H1 (cell line): ENCODE data around the gene EPN3. TPM values are rescaled to one million over a fixed set of nuclear protein-coding genes. Genes with fewer than 3 reads are reported as not detected.
A peak's percentile ranks its signal among the peaks of the same experiment; 100 is the strongest.

Source experiments
- CTCF ChIA-PET: fragments of 300-600 bp; sonication (Branson Sonifier 250); formaldehyde crosslinking; loops from one replicate; lab custom pipeline; 2021; ENCODE audit not compliant: partially characterized antibody; lab: Charles Lee
- POLR2A ChIA-PET: fragments of 300-600 bp; sonication (Branson Sonifier 250); formaldehyde crosslinking; loops from one replicate; lab custom pipeline; 2021; ENCODE audit warnings: inconsistent platforms; ENCODE audit not compliant: partially characterized antibody; lab: Charles Lee
- DNase-seq, 2 experiments: peaks; one replicate each; pipeline versions ENCODE4 v3.0.0 to v3.0.0-alpha.2; 2010 to 2022; ENCODE audit warnings: low spot score in 2 of 2, low read depth in 1 of 2, mixed read lengths in 1 of 2
- FAIRE-seq: peaks from 2 replicates; lab custom pipeline; 2011; peaks lifted over from hg19 to GRCh38; lab: Jason Lieb, UNC
- H2AFZ ChIP-seq: 2 replicates; pipeline ENCODE4 v1.8.1; 2012; ENCODE audit warnings: low read length, inconsistent platforms
- H2AK5ac ChIP-seq: 2 replicates; pipeline ENCODE4 v1.6.1; 2013; ENCODE audit warnings: low read depth, low read length
- H2BK120ac ChIP-seq: replicated peaks from 2 replicates; pipeline ENCODE3; 2013; ENCODE audit warnings: low read depth, low read length, inconsistent platforms
- H2BK12ac ChIP-seq: 2 replicates; pipeline ENCODE4 v1.6.1; 2013; ENCODE audit warnings: low read depth, low read length
- H2BK15ac ChIP-seq: 2 replicates; pipeline ENCODE4 v1.6.1; 2013; ENCODE audit warnings: low read length
- H2BK20ac ChIP-seq: 2 replicates; pipeline ENCODE4 v1.6.1; 2013; ENCODE audit warnings: low read length
- H2BK5ac ChIP-seq: 2 replicates; pipeline ENCODE4 v1.6.1; 2013; ENCODE audit warnings: low read depth, low read length
- H3K14ac ChIP-seq: 2 replicates; pipeline ENCODE4 v1.6.1; 2013; ENCODE audit warnings: inconsistent platforms; ENCODE audit not compliant: insufficient read length
- H3K18ac ChIP-seq: 2 replicates; pipeline ENCODE4 v1.6.1; 2013; ENCODE audit warnings: low read length; ENCODE audit errors: extremely low read depth
- H3K23ac ChIP-seq: 2 replicates; pipeline ENCODE4 v1.6.1; 2013; ENCODE audit warnings: inconsistent platforms; ENCODE audit not compliant: insufficient read length
- H3K23me2 ChIP-seq: 2 replicates; pipeline ENCODE4 v1.6.1; 2013; ENCODE audit warnings: low read depth, low read length
- H3K27ac ChIP-seq: 2 replicates; pipeline ENCODE4 v1.6.1; 2011; ENCODE audit warnings: low read depth, low read length, inconsistent platforms
- H3K27me3 ChIP-seq, 4 experiments: replicated peaks in 1 of 4; 1 replicate in 1 of 4; 2 replicates in 3 of 4; pipeline versions ENCODE4 v1.6.1 to v1.8.1; 2011 to 2013; ENCODE audit warnings: low read length in 3 of 4, mild to moderate bottlenecking in 3 of 4, inconsistent platforms in 2 of 4, mixed read lengths in 2 of 4, moderate library complexity in 1 of 4; ENCODE audit not compliant: control insufficient read depth in 3 of 4, insufficient read depth in 3 of 4; ENCODE audit errors: extremely low read depth in 1 of 4
- H3K36me3 ChIP-seq, 4 experiments: 2 replicates each; pipeline versions ENCODE4 v1.6.1 to v1.8.1; 2011 to 2013; ENCODE audit warnings: mild to moderate bottlenecking in 4 of 4, low read length in 3 of 4, moderate library complexity in 2 of 4, control low read depth in 1 of 4, inconsistent platforms in 1 of 4; ENCODE audit not compliant: insufficient read depth in 4 of 4, control insufficient read depth in 2 of 4
- H3K4ac ChIP-seq: replicated peaks from 2 replicates; pipeline ENCODE3; 2013; ENCODE audit warnings: low read length, low read depth, mixed read lengths, inconsistent platforms; ENCODE audit not compliant: insufficient read length
- H3K4me1 ChIP-seq, 4 experiments: replicated peaks in 1 of 4; 1 replicate in 1 of 4; 2 replicates in 3 of 4; pipeline versions ENCODE4 v1.6.1 to v1.8.1; 2011 to 2013; ENCODE audit warnings: low read length in 3 of 4, inconsistent platforms in 2 of 4, mixed read lengths in 1 of 4; ENCODE audit not compliant: insufficient read depth in 4 of 4, control insufficient read depth in 3 of 4
- H3K4me2 ChIP-seq, 2 experiments: 2 replicates each; pipeline versions ENCODE4 v1.6.1 to v1.8.1; 2011 to 2013; ENCODE audit warnings: low read depth in 2 of 2, low read length in 2 of 2, control low read depth in 1 of 2, inconsistent platforms in 1 of 2, mild to moderate bottlenecking in 1 of 2; ENCODE audit not compliant: insufficient read depth in 1 of 2
- H3K4me3 ChIP-seq, 4 experiments: fragments of 200-600, 300-600 bp in 1 of 4; sonication (generic), shearing (Covaris generic), sonication (Bioruptor Twin) in 1 of 4; 2 replicates each; pipeline versions ENCODE4 v1.5.1 to v1.8.1; 2011 to 2016; ENCODE audit warnings: low read length in 4 of 4, low read depth in 3 of 4, control low read depth in 2 of 4, inconsistent platforms in 2 of 4, mild to moderate bottlenecking in 2 of 4, mixed read lengths in 1 of 4, moderate library complexity in 1 of 4; ENCODE audit not compliant: insufficient read depth in 2 of 4; ENCODE audit errors: extremely low read depth in 1 of 4
- H3K56ac ChIP-seq: replicated peaks from 2 replicates; pipeline ENCODE3; 2013; ENCODE audit warnings: low read depth, mild to moderate bottlenecking, mixed read lengths, low read length, inconsistent platforms; ENCODE audit not compliant: insufficient read length
- H3K79me1 ChIP-seq: 2 replicates; pipeline ENCODE4 v1.6.1; 2013; ENCODE audit warnings: low read depth, low read length, control low read depth
- H3K79me2 ChIP-seq, 2 experiments: 2 replicates each; pipeline versions ENCODE4 v1.6.1 to v1.8.1; 2012 to 2013; ENCODE audit warnings: low read length in 2 of 2, mild to moderate bottlenecking in 2 of 2, inconsistent platforms in 1 of 2; ENCODE audit not compliant: insufficient read depth in 2 of 2, control insufficient read depth in 1 of 2
- H3K9ac ChIP-seq, 4 experiments: replicated peaks in 1 of 4; 1 replicate in 1 of 4; 2 replicates in 3 of 4; pipeline versions ENCODE4 v1.6.1 to v1.8.1; 2011 to 2013; ENCODE audit warnings: low read depth in 3 of 4, low read length in 3 of 4, control low read depth in 2 of 4, mild to moderate bottlenecking in 2 of 4, moderate library complexity in 2 of 4, inconsistent platforms in 1 of 4; ENCODE audit errors: extremely low read depth in 1 of 4
- H3K9me3 ChIP-seq, 2 experiments: 2 replicates each; pipeline versions ENCODE4 v1.6.1 to v1.8.1; 2012 to 2013; ENCODE audit warnings: mild to moderate bottlenecking in 2 of 2, moderate library complexity in 2 of 2, control low read depth in 1 of 2, inconsistent platforms in 1 of 2, low read depth in 1 of 2, low read length in 1 of 2, mixed read lengths in 1 of 2; ENCODE audit not compliant: insufficient read depth in 2 of 2
- H4K20me1 ChIP-seq, 2 experiments: replicated peaks in 1 of 2; 2 replicates each; pipeline versions ENCODE3 to v1.8.1; 2011 to 2013; ENCODE audit warnings: inconsistent platforms in 2 of 2, low read length in 2 of 2, mild to moderate bottlenecking in 1 of 2; ENCODE audit not compliant: insufficient read depth in 2 of 2, control insufficient read depth in 1 of 2
- H4K5ac ChIP-seq: 2 replicates; pipeline ENCODE4 v1.6.1; 2013; ENCODE audit warnings: low read length, low read depth, mixed read lengths, inconsistent platforms; ENCODE audit not compliant: insufficient read length
- H4K8ac ChIP-seq: 2 replicates; pipeline ENCODE4 v1.8.0; 2013; ENCODE audit warnings: mild to moderate bottlenecking, moderate library complexity, low read length, inconsistent platforms; ENCODE audit not compliant: insufficient read depth; ENCODE audit errors: extremely low read depth
- H4K91ac ChIP-seq: replicated peaks from 2 replicates; pipeline ENCODE3; 2013; ENCODE audit warnings: low read length, mixed read lengths, inconsistent platforms; ENCODE audit not compliant: insufficient read length
- CHD2 ChIP-seq: IDR thresholded peaks from 2 replicates; pipeline ENCODE4 v1.6.1; 2012; ENCODE audit warnings: low read length, improper control_type of control experiment
- CTCF ChIP-seq, 3 experiments: IDR thresholded peaks; 1 replicate in 2 of 3; 2 replicates in 1 of 3; pipeline versions ENCODE4 v1.5.1 to v1.6.1; 2011; ENCODE audit warnings: low read length in 3 of 3, mild to moderate bottlenecking in 3 of 3, inconsistent platforms in 2 of 3, low read depth in 1 of 3, moderate library complexity in 1 of 3; ENCODE audit not compliant: insufficient read depth in 1 of 3; ENCODE audit errors: control extremely low read depth in 1 of 3
- HDAC2 ChIP-seq, 2 experiments: fragments of 300-600 bp in 1 of 2; sonication (generic) in 1 of 2; IDR thresholded peaks; 2 replicates each; pipeline ENCODE4 v1.6.1; 2011 to 2012; ENCODE audit warnings: low read depth in 2 of 2, low read length in 2 of 2, mild to moderate bottlenecking in 2 of 2, moderate library complexity in 2 of 2, borderline replicate concordance in 1 of 2, inconsistent platforms in 1 of 2
- HDAC6 ChIP-seq: IDR thresholded peaks from one replicate; pipeline ENCODE4 v1.7.1; 2012; ENCODE audit warnings: low read depth, mild to moderate bottlenecking, inconsistent platforms, low read length, moderate library complexity
- KDM1A ChIP-seq: fragments of 200-600, 300-600 bp; sonication (generic); IDR thresholded peaks from 2 replicates; pipeline ENCODE4 v1.7.1; 2016; ENCODE audit warnings: mild to moderate bottlenecking, low read length, borderline replicate concordance
- MAX ChIP-seq: IDR thresholded peaks from 2 replicates; pipeline ENCODE4 v1.6.1; 2012; ENCODE audit warnings: inconsistent platforms
- NANOG ChIP-seq: IDR thresholded peaks from 2 replicates; pipeline ENCODE4 v1.6.1; 2011; ENCODE audit warnings: low read length, low read depth, mild to moderate bottlenecking, inconsistent platforms; ENCODE audit not compliant: insufficient read depth, poor library complexity, severe bottlenecking
- SP1 ChIP-seq: IDR thresholded peaks from 2 replicates; pipeline ENCODE4 v1.6.1; 2011; ENCODE audit warnings: low read depth, low read length
- TEAD4 ChIP-seq: IDR thresholded peaks from 2 replicates; pipeline ENCODE4 v1.6.1; 2012; ENCODE audit warnings: low read depth, low read length, inconsistent platforms, mixed read lengths
- WGBS, 2 experiments: shearing (Covaris generic) in 1 of 2; methylation state at CpG; one replicate each; pipeline versions ENCODE4 v1.1.6 to v1.1.7; 2013 to 2015; ENCODE audit warnings: low lambda C conversion rate in 2 of 2, mixed read lengths in 2 of 2, inconsistent platforms in 1 of 2, low coverage in 1 of 2, missing lambda C conversion rate in 1 of 2; ENCODE audit not compliant: insufficient replicate concordance in 2 of 2, insufficient coverage in 1 of 2, insufficient read length in 1 of 2; ENCODE audit errors: extremely low coverage in 1 of 2, missing lambda C conversion rate in 1 of 2; 5-methylcytosine and 5-hydroxymethylcytosine counted together
- polyA plus RNA-seq, 7 experiments: library from polyadenylated mRNA; depleted of rRNA in 3 of 7; stranded (reverse) in 5 of 7; unstranded in 2 of 7; fragments of >200 nt in 5 of 7; fragments of 200-250 nt in 2 of 7; gene quantifications; 1 replicate in 5 of 7; 2 replicates in 1 of 7; 4 replicates in 1 of 7; pipeline versions ENCODE4 v1.2.1 to v1.2.3, GENCODE V29; 2011 to 2013; ENCODE audit warnings: missing spikeins in 2 of 7, mixed read lengths in 2 of 7
- total RNA-seq: library from RNA; stranded (reverse); fragmentation: NEBNext Ultra II Directional; extraction: Animal tissue kit (Norgen Biotek cat#: 25700); gene quantifications from 2 replicates; pipeline ENCODE4 v1.2.1, GENCODE V29; 2021

Gene EPN3
- total and polyA plus RNA-seq, 2 of the 8 experiments (the other 6 are each of a cell fraction or from before 2014, with no cell fraction given): 6.7 to 7.9 TPM

DNA sequence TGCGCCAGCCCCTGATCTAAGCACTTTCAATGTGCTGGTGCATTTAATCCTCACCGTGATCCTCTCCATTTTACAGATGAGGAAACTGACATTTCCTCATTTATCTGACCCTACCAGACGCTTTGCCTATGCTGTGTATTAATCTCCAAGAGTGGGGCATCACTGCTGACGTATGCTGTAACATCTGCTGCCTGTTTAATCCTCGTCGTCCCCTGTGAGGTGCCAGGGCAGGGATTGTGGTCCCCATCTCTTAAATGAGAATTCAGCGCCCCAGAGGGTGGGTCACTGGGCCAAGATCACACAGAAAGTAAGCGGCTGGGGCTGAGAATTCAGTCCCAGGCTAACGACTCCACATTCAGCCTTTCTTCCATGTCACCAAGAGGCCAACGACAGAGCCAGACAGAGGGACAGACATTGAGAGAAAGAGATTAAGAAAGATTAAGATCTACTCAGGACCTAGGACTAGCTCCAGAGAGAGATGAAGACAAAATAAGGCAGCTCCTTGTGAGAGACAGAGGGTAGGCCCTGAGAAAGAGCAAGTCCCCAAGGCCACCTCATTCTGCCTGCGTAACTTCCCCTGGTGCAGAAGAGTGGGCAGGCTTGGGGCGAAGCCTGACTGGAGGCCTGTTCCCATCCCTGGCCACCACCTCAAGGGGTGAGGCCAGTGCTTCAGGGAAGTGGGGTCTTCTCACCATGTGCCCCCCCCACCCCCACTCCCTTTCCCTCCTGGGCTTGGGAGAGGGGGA lies 41.5 kb downstream of the EPN3 start:
- Histone ChIP-seq H3K18ac (no peak overlapping the region), H3K23ac (no peak overlapping the region), H4K20me1 (peaks cover 2 to 7% of the 10 kb centered on the region in 2 experiments), H3K23me2 (0 out of 2 replicates have a peak, but pooled peaks cover 3% of the 10 kb centered on the region), H3K4me2 (no peak overlapping the region), H3K36me3 (peaks cover 0 to 3% (median 0%) of the 10 kb centered on the region in 4 experiments; a peak in 1 of 8 replicates), H3K9ac (no peak overlapping the region), H4K8ac (no peak overlapping the region), H3K27me3 (no peaks in the 10 kb centered on the region), H2BK120ac (no peak overlapping the region), H2AK5ac (no peak overlapping the region), H3K14ac (no peak overlapping the region), H3K79me1 (no peaks in the 10 kb centered on the region), H2AFZ (no peak overlapping the region), H2BK5ac (no peak overlapping the region), H3K4ac (peak overlapping the region; percentile 23), H3K4me3 (no peak overlapping the region), H3K79me2 (no peaks in the 10 kb centered on the region), H2BK12ac (no peak overlapping the region), H2BK20ac (no peak overlapping the region), H4K91ac (no peak overlapping the region), H3K27ac (no peak overlapping the region), H3K4me1 (peaks cover 0 to 9% (median 6%) of the 10 kb centered on the region in 4 experiments; a peak in 4 of 7 replicates), H4K5ac (no peak overlapping the region), H2BK15ac (no peak overlapping the region), H3K56ac (no peak overlapping the region), H3K9me3 (no peaks in the 10 kb centered on the region)
- FAIRE-seq (no peak), DNase-seq (no peak)
- WGBS, 2 experiments: 89% methylated on average over 12 of the region's 12 CpGs; no CpG with 5 or more reads in 1 of the 2 experiments
- POLR2A ChIA-PET: no interaction called here
- CTCF ChIA-PET: interaction anchor here (0.5 to 5.0 kb wide), 16 partner anchors 11 to 204 kb away, joined by 3 to 45 read pairs (median 5); no protein-coding TSS in a partner anchor
- TF ChIP-seq TEAD4: no peak
- TF ChIP-seq MAX: no peak
- TF ChIP-seq KDM1A: no peak
- TF ChIP-seq CTCF (IDR thresholded peaks at IDR 0.05; ENCODE audit: control extremely low read depth in 1 of 3, insufficient read depth in 1 of 3, low read depth in 1 of 3, low read length in 3 of 3): no peak
- no peak for TF ChIP-seq HDAC2 (IDR thresholded peaks at IDR 0.05; ENCODE audit: borderline replicate concordance in 1 of 2, low read depth in 2 of 2, low read length in 2 of 2)
- TF ChIP-seq HDAC6: no peak
- no peak for TF ChIP-seq NANOG
- no peak for TF ChIP-seq SP1
- no peak for TF ChIP-seq CHD2
